ENCODE measurements around the gene EPGN.

- TF ChIP-seq CTCF (IDR thresholded peaks at IDR 0.05; ENCODE audit: insufficient read depth, low read depth, low read length) (no peak), EZH2 (IDR thresholded peaks at IDR 0.05; ENCODE audit: insufficient read depth, low read length) (no peak)
Observed at GRCh38 chr4:74267998-74268606, 40.2 kb upstream of the EPGN start.

All from astrocyte (in vitro differentiated cells and primary cell).